Omental fat pad (tissue), 4 donors: Measurements from ENCODE around the gene SCD5. TPM values are rescaled to one million over a fixed set of nuclear protein-coding genes. Genes with fewer than 3 reads are reported as not detected.

Experiments used
- ATAC-seq: fragments of 150-250 bp; one replicate; pipeline ENCODE4 v1.9.1; 2016; ENCODE audit warnings: mild to moderate bottlenecking, moderate library complexity; ENCODE audit not compliant: low FRiP score
- DNase-seq: peaks from one replicate; pipeline ENCODE4 v3.0.0-alpha.2; 2019; ENCODE audit warnings: low spot score
- total RNA-seq, 4 donors: library from RNA; depleted of rRNA; stranded (reverse); fragments of >200 nt; gene quantifications; one replicate each; pipeline ENCODE4 v1.1.0, GENCODE V29; 2016
- TF ChIP-seq, protein P1 (sequence below), 3 donors: fragments of 450-650 bp; IDR thresholded peaks; one replicate each; pipeline ENCODE4 v1.5.1; 2016 to 2017; ENCODE audit warnings: antibody characterized with exemption in 3 of 3, mild to moderate bottlenecking in 3 of 3, moderate library complexity in 2 of 3

SCD5 gene
- total RNA-seq, 4 donors from 2014 or later, result 6.7 to 19.9 (median 13.5) TPM

DNA sequence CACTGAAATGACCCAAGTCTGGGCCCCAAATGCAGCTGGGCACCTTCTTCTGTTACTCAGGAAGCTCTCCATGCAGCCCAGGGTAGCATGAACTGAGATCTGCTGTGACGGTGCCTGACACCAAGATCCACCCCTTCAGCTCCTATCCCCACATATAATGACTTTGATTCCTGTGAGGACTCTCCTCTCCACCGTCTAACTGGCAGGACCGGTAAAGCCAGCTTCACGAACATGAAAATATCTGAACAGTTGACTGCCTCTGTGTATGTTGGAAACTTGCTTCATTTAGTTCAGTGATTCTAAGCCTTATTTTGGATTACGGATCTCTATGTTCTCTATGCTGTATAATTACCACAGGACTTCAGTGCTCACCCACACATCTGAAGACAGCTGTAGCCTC lies 121.3 kb downstream of the SCD5 start:
- TF ChIP-seq, protein P1, sequence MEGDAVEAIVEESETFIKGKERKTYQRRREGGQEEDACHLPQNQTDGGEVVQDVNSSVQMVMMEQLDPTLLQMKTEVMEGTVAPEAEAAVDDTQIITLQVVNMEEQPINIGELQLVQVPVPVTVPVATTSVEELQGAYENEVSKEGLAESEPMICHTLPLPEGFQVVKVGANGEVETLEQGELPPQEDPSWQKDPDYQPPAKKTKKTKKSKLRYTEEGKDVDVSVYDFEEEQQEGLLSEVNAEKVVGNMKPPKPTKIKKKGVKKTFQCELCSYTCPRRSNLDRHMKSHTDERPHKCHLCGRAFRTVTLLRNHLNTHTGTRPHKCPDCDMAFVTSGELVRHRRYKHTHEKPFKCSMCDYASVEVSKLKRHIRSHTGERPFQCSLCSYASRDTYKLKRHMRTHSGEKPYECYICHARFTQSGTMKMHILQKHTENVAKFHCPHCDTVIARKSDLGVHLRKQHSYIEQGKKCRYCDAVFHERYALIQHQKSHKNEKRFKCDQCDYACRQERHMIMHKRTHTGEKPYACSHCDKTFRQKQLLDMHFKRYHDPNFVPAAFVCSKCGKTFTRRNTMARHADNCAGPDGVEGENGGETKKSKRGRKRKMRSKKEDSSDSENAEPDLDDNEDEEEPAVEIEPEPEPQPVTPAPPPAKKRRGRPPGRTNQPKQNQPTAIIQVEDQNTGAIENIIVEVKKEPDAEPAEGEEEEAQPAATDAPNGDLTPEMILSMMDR (IDR thresholded peaks at IDR 0.05), result no peak
- no peak for ATAC-seq
- no peak for DNase-seq

DNA sequence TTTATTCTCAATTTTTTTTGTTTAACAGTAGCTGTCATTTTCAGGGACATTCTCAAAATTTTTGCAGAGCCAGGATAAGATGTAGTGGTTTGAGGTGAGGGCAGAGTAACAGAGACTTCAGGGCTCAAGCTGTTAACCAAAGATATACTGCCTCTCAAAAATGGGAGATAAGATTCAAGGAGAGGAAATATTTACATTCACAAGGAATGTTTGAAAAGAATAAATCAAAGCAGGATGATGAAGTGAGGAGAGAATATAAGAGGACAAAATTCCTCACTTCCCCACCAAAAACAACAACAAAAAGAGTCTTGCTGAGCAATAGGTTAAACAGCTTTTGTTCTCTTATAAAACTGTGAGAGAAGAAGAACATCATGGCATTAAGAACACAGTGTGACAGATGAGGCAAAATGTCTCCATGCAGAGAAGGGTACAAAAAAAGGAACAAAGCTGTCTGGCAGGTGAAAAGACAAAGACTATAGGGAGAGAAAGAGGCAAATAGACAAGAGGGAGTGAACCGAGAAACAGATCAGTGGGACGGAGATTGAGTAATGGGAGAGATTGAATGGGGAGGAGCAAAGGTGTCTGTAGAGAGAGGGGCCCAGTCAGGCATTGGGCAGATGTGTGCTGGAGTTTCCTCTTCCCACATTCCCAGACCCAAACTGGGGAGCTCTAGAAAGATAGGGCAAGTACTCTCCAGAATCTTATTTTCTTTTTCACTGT lies 130.7 kb downstream of the SCD5 start:
- no peak for ATAC-seq

DNA sequence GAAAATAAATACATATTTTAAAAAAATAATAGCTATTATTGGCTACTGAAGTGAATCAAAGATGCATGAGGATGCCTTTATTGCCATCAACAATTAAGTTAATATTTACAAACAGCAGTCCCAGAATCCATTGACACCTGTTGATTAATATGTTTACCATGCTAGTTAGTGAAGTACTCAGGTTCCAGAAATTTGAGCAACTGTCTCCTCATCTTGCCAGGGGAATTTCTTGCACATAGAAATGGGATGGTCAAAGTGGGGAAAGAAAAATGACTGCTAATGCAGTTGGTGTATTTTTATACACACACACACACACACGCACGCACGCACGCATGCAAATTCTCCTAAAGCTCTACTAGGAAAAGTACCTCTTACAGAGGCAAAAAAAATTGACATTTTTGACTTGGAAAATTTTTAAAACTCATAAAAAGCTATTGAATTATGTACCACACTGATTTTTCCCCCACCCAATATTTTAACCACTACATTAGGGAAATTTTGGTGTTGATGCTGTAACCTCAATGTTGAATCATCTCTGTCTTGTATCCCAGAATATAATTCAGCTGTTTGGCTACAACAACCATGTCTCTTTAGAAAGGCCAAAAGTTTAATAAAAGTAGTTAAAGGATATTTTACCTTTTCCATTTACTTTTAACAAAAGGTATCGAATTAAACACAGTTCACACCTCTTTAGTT lies 131.5 kb downstream of the SCD5 start:
- TF ChIP-seq, protein P1 (IDR thresholded peaks at IDR 0.05), result no peak
- no peak for DNase-seq
- ATAC-seq, result no peak

More for the DNA sequence above, 130.7 kb downstream of the SCD5 start:
- TF ChIP-seq, protein P1 (IDR thresholded peaks at IDR 0.05), result no peak
- no peak for DNase-seq

DNA sequence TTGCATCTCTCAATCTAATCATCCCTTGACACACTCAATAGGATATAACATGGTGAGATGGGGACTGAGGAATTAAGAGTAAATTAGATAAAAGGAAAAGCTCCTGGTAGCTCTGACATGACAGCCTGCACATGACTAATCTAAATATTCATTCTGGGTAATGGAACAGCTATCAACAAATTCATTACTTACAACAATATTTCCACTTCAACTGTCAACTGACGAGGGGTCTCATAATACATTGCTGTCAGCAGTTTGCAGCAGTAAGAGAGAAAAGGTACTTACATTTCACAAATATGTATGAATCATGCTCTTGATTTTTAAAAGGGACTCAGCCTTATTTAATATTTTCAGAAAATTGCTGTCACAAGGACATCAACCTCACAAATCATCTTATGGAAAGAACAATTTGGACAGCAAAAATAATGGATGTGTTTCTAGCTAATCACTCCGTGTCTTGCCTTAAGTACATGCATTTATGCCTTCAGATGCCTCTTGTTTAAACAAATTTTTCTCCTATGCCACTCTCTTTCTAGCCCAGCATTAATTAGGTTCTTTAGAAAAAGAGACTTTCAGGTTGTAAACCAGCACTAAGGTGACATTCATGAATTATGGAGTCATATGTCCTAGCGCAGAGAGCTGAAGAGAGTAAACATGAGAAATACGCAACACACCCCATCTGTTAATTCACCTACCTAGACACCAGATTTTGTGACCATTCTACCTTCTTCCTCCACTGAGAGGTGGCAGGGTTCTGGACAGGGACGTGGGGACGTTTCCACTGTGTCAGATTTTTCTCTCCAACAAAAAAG lies 137.2 kb downstream of the SCD5 start:
- TF ChIP-seq, protein P1 (IDR thresholded peaks at IDR 0.05), result no peak
- no peak for ATAC-seq
- no peak for DNase-seq

DNA sequence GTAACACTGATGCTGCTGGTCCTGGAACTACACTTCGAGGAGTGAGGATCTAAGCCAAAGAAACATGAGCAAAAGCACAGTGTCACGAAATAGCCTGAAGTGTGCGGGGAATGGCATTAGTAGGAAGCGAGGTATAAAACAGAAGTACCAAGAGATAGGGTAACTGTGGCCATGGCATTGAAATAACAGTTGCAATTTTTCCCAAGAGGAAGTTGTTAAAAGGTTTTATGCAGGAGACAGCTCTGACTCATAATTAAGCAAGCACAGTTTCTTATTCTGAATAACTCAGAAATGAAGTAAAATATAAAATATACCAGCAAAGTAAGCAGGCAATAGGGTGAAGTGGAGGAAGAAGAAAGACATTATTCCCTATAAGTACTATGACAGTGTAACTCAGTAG lies 146.5 kb downstream of the SCD5 start:
- ATAC-seq (no peak), DNase-seq (no peak)
- TF ChIP-seq, protein P1 (IDR thresholded peaks at IDR 0.05), result no peak

DNA sequence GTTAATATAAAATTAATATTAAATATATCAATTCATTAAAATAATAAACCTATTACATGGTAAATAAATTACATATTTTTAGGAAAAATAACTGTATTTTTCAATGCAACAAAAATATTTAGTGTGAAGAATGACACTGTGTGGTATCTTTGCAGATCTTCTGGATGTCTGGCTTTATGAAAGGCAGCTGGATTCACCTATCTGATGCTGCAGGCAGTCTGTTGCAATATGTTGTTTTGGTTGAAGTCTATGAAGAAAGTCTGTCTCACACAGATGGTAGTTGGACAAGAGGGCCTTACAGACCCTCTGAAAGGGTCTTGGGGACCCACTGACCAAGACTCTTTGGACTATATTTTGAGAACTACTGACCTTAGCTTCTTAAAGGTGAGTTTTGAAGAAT lies 147.7 kb downstream of the SCD5 start:
- ATAC-seq (no peak), DNase-seq (no peak)
- TF ChIP-seq, protein P1 (IDR thresholded peaks at IDR 0.05), result no peak
